NB4 (cell line): ENCODE results near the gene CRIP3.

ENCODE experiments used
- CTCF ChIP-seq: IDR thresholded peaks from one replicate; pipeline ENCODE4 v1.5.1; 2012; ENCODE audit warnings: low read depth, low read length
- MAX ChIP-seq: IDR thresholded peaks from 2 replicates; pipeline ENCODE4 v1.6.1; 2011; ENCODE audit warnings: low read depth, low read length
- POLR2A ChIP-seq: IDR thresholded peaks from 2 replicates; pipeline ENCODE4 v1.6.1; 2011; ENCODE audit warnings: mild to moderate bottlenecking; ENCODE audit not compliant: insufficient read length; ENCODE audit errors: extremely low read depth

GRCh38 chr6:43292341-43292740, 16.3 kb downstream of the CRIP3 start:
- TF ChIP-seq CTCF (no peak), POLR2A (no peak), MAX (no peak)
